ENCODE data around the gene TBC1D24.

TBC1D24 gene

GRCh38 chr16:2472488-2472864 lies 2.5 kb upstream of the TBC1D24 start:
- no peak for TF ChIP-seq CTCF (IDR thresholded peaks at IDR 0.05; ENCODE audit: insufficient read depth, low read depth, low read length, missing control alignments)
- H3K4me3 ChIP-seq (ENCODE audit: low read length), result no peak overlapping the region
- no peak for DNase-seq (ENCODE audit: low read depth)

DNA sequence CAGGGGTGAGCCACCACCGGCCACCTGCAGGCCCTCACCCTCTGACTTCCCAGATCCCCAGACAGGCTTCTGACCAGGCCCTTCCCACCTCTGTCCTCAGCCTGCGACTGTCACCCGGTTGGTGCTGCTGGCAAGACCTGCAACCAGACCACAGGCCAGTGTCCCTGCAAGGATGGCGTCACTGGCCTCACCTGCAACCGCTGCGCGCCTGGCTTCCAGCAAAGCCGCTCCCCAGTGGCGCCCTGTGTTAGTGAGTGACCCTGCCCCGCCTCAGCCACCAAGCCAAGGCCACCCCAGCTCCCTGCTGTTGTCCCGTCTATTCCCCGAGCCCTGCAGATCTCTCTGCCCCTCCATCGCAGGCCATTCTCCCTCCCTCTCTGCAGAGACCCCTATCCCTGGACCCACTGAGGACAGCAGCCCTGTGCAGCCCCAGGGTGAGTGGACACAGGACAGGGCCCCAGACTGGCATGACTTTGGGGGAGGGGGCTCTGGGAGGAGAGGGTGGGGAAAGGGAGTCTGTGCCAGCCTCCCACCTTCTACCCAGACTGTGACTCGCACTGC lies 2.0 kb upstream of the TBC1D24 start:
- no peak overlapping the region for H3K4me3 ChIP-seq (ENCODE audit: low read length)
- no peak for DNase-seq (ENCODE audit: low read depth)
- no peak for TF ChIP-seq CTCF (IDR thresholded peaks at IDR 0.05; ENCODE audit: insufficient read depth, low read depth, low read length, missing control alignments)

- H3K4me3 ChIP-seq (ENCODE audit: low read length), result peak overlapping the region; percentile 27
- no peak for DNase-seq (ENCODE audit: low read depth)
- TF ChIP-seq CTCF (IDR thresholded peaks at IDR 0.05; ENCODE audit: insufficient read depth, low read depth, low read length, missing control alignments), result no peak
Observed at GRCh38 chr16:2473446-2473926, 1.4 kb upstream of the TBC1D24 start.

GRCh38 chr16:2473999-2474876 lies 689 bp upstream of the TBC1D24 start:
- no peak for TF ChIP-seq CTCF (IDR thresholded peaks at IDR 0.05; ENCODE audit: insufficient read depth, low read depth, low read length, missing control alignments)
- peak overlapping the region; percentile 68 for H3K4me3 ChIP-seq (ENCODE audit: low read length)
- DNase-seq (ENCODE audit: low read depth), result peak; percentile 57

DNA sequence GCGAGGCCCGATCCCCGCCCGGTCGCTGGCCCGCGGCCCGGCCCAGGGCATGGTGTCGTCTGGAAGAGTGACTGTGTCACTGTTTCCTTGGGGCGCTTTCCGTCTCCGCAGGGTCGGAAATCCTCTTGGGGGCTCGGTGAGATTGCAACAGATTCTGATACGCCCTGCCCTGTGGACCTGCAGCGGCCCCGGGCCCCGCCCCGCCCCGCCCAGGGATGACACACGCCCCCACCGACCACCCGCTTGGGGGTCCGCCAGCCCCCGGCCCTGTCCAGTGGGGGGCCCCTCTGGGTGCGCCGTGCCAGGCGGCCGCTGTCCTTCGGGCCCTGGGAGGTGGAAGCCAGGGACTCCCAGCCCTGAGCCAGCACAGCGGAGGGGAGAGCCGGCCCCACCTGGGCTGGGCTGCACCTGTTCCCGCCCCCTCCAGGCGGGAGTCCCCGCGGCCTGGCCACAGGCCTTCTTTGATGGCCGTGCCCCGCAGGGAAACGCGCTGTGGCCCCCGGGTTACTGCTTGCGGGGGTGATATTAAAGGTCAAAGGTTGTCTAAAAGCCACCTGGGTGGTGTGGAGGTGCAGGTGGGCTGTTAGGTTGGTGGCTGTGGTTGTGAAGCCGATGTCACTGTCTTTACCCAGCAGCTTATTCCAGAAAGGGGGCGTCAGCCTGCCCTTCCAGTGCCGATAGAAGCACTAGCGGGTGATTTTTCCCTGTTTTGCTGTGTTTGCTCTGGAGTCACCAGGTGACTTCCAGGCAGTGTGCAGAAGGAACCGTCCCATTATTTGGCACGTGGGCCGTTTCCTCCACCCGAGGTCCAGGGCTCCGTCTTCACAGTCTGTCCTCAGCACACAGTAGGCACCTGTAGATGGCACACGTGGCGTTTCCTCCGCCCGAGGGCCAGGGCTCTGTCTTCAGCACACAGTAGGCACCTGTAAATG lies 752 bp downstream of the TBC1D24 start:
- no peak for DNase-seq (ENCODE audit: low read depth)
- peak overlapping the region; percentile 43 for H3K4me3 ChIP-seq (ENCODE audit: low read length)
- TF ChIP-seq CTCF (IDR thresholded peaks at IDR 0.05; ENCODE audit: insufficient read depth, low read depth, low read length, missing control alignments), result no peak

DNA sequence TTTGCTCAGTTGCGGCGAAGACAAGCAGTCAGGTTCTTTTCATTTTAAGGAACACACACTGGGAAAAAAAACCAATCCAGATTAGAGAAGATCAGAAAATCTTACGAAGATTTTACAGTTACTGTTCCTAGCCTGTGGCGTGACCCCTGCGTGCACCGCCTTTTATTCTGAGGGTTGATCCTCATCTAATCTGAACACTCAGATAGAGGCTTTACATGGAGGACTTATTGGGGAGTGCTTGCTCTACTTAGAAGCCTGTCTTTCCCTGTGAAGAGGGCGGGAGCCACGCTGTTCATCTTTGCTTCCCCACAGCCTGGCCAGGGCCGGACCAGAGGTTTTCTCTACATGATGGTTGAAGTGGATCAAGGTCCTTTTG lies 1.4 kb downstream of the TBC1D24 start:
- DNase-seq (ENCODE audit: low read depth), result no peak
- no peak for TF ChIP-seq CTCF (IDR thresholded peaks at IDR 0.05; ENCODE audit: insufficient read depth, low read depth, low read length, missing control alignments)
- H3K4me3 ChIP-seq (ENCODE audit: low read length), result no peak overlapping the region
